SH-SY5Y (cell line): ENCODE data around the gene ALAS2.

Source experiments
- GATA2 ChIP-seq: IDR thresholded peaks from 2 replicates; pipeline ENCODE4 v1.6.1; 2011; ENCODE audit warnings: mild to moderate bottlenecking, low read depth, low read length
- GATA3 ChIP-seq: IDR thresholded peaks from 2 replicates; pipeline ENCODE4 v1.6.1; 2011; ENCODE audit warnings: low read depth, mild to moderate bottlenecking, low read length, moderate library complexity

ALAS2 gene

GRCh38 chrX:55014897-55015299 lies 15.9 kb downstream of the ALAS2 start:
- TF ChIP-seq GATA2 (no peak), GATA3 (no peak)

GRCh38 chrX:55011294-55011693 lies 19.5 kb downstream of the ALAS2 start:
- TF ChIP-seq GATA3 (no peak), GATA2 (no peak)

- TF ChIP-seq GATA3 (no peak), GATA2 (no peak)
These were observed 22.0 kb downstream of the ALAS2 start for GRCh38 chrX:55008571-55009358.

GRCh38 chrX:55007656-55008055 lies 23.1 kb downstream of the ALAS2 start:
- TF ChIP-seq GATA3 = no peak
- TF ChIP-seq GATA2 = no peak

GRCh38 chrX:55006827-55007621 lies 23.8 kb downstream of the ALAS2 start:
- no peak for TF ChIP-seq GATA3
- TF ChIP-seq GATA2 = no peak

- TF ChIP-seq GATA2 (no peak), GATA3 (no peak)
These were observed 25.5 kb downstream of the ALAS2 start for GRCh38 chrX:55005256-55005655.

- no peak for TF ChIP-seq GATA2
These were observed 26.5 kb downstream of the ALAS2 start for GRCh38 chrX:55004231-55004630.

GRCh38 chrX:54999717-55000598 lies 30.8 kb downstream of the ALAS2 start, which contains the start of gene APEX2:
Gene APEX2, plus strand, starts transcription at chrX:55000363. Its CDS starts 60 bp downstream, at chrX:55000423.
- TF ChIP-seq GATA3 = no peak
- TF ChIP-seq GATA2 = no peak; the same call in 1 of the 2 replicates

GRCh38 chrX:54995621-54996020 lies 35.2 kb downstream of the ALAS2 start:
- no peak for TF ChIP-seq GATA3

GRCh38 chrX:54994668-54995351 lies 36.0 kb downstream of the ALAS2 start:
- no peak for TF ChIP-seq GATA2
- no peak for TF ChIP-seq GATA3

GRCh38 chrX:54994099-54994498 lies 36.7 kb downstream of the ALAS2 start, which contains the start of gene PFKFB1:
Gene PFKFB1, minus strand, starts transcription at chrX:54994188. Its CDS starts 181 bp downstream, at chrX:54994007.
- TF ChIP-seq GATA3 (no peak), GATA2 (no peak)

GRCh38 chrX:54992911-54993622 lies 37.7 kb downstream of the ALAS2 start:
- TF ChIP-seq GATA3 (no peak), GATA2 (no peak)

GRCh38 chrX:54991706-54992105 lies 39.1 kb downstream of the ALAS2 start:
- no peak for TF ChIP-seq GATA3
- TF ChIP-seq GATA2 = no peak
